BJ (cell line): ENCODE results near the gene CDC34. TPM values are rescaled to one million over a fixed set of nuclear protein-coding genes. Genes with fewer than 3 reads are reported as not detected.

Experiments
- CTCF ChIA-PET: fragments of 350-600 bp; formaldehyde crosslinking; extraction: SDS; loops from one replicate; lab custom pipeline; 2021; ENCODE audit warnings: antibody characterized with exemption, inconsistent platforms; lab: Yijun Ruan, JAX
- POLR2A ChIA-PET: fragments of 300-600 bp; sonication (Branson Sonifier 250); formaldehyde crosslinking; extraction: SDS; loops from one replicate; lab custom pipeline; 2021; ENCODE audit warnings: antibody characterized with exemption; lab: Charles Lee
- DNase-seq: peaks from one replicate; pipeline ENCODE4 v3.0.0-alpha.2; 2011; ENCODE audit warnings: low read depth
- H3K27me3 ChIP-seq: 2 replicates; pipeline ENCODE4 v1.6.0; 2011; ENCODE audit warnings: low read length; ENCODE audit not compliant: control insufficient read depth, insufficient read depth
- H3K36me3 ChIP-seq: 2 replicates; pipeline ENCODE4 v1.5.1; 2011; ENCODE audit warnings: low read length; ENCODE audit not compliant: control insufficient read depth, insufficient read depth
- H3K4me3 ChIP-seq: 2 replicates; pipeline ENCODE4 v1.5.1; 2011; ENCODE audit warnings: low read depth, mild to moderate bottlenecking, control low read depth, low read length
- CTCF ChIP-seq: IDR thresholded peaks from 2 replicates; pipeline ENCODE4 v1.5.1; 2011; ENCODE audit warnings: low read depth, mild to moderate bottlenecking, control low read depth, inconsistent platforms, low read length, moderate library complexity; ENCODE audit not compliant: insufficient read depth
- polyA plus RNA-seq: library from polyadenylated mRNA; depleted of rRNA; stranded (reverse); fragments of >200 nt; gene quantifications from 2 replicates; pipeline ENCODE4 v1.2.3, GENCODE V29; 2011

CDC34 gene
- polyA plus RNA-seq, 1 experiment, result 75.2 TPM

DNA sequence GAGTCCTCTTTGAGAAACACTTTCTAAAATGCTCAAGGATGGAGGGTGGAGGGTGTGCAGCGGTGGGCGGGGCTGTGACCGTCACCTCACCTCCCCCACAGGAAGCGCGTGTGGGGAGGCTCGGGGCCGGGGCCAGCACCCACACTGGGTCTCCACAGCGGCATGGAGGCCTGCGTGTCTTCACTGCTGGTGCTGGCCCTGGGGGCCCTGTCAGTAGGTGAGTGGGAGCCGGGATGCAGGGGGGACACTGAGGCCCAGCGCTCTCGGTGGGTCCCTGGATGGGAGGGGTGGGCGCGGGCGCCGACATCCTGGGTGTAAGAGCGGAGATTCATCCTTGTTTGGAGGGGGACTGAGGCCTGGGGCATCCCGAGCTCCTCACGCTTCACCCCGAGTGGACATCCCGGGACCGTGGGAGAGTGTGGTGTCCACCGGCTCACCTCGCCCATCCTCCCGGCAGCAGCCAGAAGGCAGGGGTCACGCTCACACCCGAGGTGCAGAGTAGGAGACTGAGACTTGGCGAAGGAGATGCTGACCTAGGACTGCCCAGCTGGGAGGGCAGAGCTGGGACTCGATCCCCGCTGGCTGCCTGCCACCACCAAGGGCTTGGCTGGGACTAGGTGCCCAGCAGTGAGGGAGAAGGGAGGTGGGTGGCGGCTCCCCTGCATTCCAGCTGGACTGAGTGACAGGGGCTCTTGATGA is 12.5 kb downstream of the CDC34 start, which contains the start of gene GZMM:
TSS of gene GZMM (plus strand) at position 144 of the 699 bp plus-strand sequence. CDS start at position 163, 19 bp downstream.
- no peak for DNase-seq
- Histone ChIP-seq H3K27me3 (no peaks in the 10 kb centered on the region), H3K4me3 (no peak within 1 kb of the TSS), H3K36me3 (peaks cover 12% of the 10 kb centered on the region)
- no peak for TF ChIP-seq CTCF
- ChIA-PET POLR2A (no interaction called here), CTCF (no interaction called here)

- Histone ChIP-seq H3K4me3 (no peak overlapping the region), H3K27me3 (no peaks in the 10 kb centered on the region), H3K36me3 (peaks cover 5% of the 10 kb centered on the region)
- POLR2A ChIA-PET, result no interaction called here
- no peak for DNase-seq
- CTCF ChIA-PET, result interaction anchor here (1.0 to 2.8 kb wide), 2 partner anchors 14 to 299 kb away, joined by 3 to 7 read pairs; no protein-coding TSS in a partner anchor
- no peak for TF ChIP-seq CTCF
These were observed 15.6 kb downstream of the CDC34 start for GRCh38 chr19:547117-547516.

DNA sequence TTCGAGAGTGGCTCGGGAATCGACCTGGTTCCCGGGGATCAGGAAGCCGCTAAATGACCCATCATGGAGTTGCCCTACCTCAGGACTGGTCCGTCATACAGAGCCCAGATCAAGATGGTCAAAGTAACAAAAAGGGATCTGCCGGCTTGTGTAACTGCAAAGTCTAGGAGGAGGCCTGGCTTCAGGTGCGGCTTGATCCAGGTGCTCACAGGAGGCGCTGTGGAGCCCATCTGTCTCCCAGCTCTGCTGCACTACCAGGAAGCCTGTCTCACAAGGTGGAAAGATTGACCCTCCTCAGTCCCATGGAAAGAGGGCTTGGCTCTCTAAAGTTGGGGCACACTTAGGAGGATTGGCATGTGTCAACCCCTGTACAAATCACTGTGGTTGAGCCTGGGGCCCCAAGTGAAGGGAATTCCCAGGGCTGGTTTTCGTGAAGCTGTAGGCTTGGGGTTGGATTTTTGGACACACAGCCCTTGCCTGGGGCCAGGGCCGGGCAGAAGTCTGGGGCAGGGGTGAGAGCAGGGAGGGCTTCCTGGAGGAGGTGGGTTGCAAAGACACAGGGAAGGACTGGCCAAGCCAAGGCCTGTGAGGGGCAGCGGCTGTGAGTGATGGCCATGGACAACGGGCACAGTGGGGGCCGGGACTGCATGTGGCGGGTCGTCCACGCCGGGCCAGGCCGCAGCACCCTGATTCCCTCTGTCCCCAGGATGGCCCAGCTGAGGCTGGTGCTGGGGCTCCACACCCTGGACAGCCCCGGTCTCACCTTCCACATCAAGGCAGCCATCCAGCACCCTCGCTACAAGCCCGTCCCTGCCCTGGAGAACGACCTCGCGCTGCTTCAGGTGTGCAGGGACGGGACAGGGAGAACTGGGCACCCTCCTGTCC is 16.5 kb downstream of the CDC34 start:
- no peaks in the 10 kb centered on the region for H3K36me3 ChIP-seq
- TF ChIP-seq CTCF, result no peak
- POLR2A ChIA-PET, result no interaction called here
- H3K4me3 ChIP-seq, result no peak overlapping the region
- H3K27me3 ChIP-seq, result no peaks in the 10 kb centered on the region
- CTCF ChIA-PET, result interaction anchor here (1.0 kb wide), 1 partner anchor 298 kb away, joined by 3 read pairs; no protein-coding TSS in a partner anchor
- no peak for DNase-seq

DNA sequence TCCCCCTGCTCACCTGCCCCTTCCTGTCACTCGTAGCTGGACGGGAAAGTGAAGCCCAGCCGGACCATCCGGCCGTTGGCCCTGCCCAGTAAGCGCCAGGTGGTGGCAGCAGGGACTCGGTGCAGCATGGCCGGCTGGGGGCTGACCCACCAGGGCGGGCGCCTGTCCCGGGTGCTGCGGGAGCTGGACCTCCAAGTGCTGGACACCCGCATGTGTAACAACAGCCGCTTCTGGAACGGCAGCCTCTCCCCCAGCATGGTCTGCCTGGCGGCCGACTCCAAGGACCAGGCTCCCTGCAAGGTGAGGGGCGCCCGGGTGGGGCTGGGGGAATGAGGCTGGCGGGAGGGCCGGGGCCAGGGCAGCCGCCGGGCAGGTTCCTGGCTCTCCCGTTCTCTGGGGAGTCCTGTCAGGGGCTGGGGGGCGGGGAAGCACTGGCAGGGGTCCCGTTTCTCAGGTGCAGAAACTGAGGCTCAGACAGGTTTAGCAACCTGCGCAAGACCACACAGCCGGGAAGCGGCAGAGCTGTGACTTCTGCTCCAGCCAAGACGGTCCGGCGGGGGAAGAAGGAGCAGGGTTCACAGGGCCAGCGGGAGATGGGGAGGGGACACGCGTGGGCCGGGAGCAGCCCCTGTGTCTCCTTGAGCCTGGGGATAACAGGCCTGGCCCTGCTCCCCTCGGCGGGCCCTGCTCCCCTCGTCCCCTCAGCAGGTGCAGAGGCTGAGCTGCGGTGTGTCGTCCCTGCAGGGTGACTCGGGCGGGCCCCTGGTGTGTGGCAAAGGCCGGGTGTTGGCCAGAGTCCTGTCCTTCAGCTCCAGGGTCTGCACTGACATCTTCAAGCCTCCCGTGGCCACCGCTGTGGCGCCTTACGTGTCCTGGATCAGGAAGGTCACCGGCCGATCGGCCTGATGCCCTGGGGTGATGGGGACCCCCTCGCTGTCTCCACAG is 17.6 kb downstream of the CDC34 start:
- no peak overlapping the region for H3K4me3 ChIP-seq
- no peaks in the 10 kb centered on the region for H3K27me3 ChIP-seq
- no peak for DNase-seq
- CTCF ChIA-PET, result interaction anchor here (0.9 to 1.2 kb wide), 2 partner anchors 16 to 42 kb away, joined by 3 read pairs; partner anchors contain the start of gene TPGS1
- no peak for TF ChIP-seq CTCF
- POLR2A ChIA-PET, result no interaction called here
- H3K36me3 ChIP-seq, result no peaks in the 10 kb centered on the region
